Gastroesophageal sphincter (tissue), 3 donors: ENCODE results near the gene DHX8.

Source experiments
- EP300 ChIP-seq: sonication (generic); formaldehyde crosslinking; IDR thresholded peaks from one replicate; pipeline ENCODE4 v1.6.1; 2017; ENCODE audit warnings: antibody characterized with exemption, mild to moderate bottlenecking
- TF ChIP-seq, protein P1 (sequence below), 4 experiments: fragments of 200-600 bp in 2 of 4; fragments of 450-650 bp in 2 of 4; sonication (generic) in 1 of 4; IDR thresholded peaks; one replicate each; pipeline ENCODE4 v1.5.1; 2017 to 2019; ENCODE audit warnings: antibody characterized with exemption in 4 of 4, mild to moderate bottlenecking in 2 of 4, moderate library complexity in 2 of 4

DNA sequence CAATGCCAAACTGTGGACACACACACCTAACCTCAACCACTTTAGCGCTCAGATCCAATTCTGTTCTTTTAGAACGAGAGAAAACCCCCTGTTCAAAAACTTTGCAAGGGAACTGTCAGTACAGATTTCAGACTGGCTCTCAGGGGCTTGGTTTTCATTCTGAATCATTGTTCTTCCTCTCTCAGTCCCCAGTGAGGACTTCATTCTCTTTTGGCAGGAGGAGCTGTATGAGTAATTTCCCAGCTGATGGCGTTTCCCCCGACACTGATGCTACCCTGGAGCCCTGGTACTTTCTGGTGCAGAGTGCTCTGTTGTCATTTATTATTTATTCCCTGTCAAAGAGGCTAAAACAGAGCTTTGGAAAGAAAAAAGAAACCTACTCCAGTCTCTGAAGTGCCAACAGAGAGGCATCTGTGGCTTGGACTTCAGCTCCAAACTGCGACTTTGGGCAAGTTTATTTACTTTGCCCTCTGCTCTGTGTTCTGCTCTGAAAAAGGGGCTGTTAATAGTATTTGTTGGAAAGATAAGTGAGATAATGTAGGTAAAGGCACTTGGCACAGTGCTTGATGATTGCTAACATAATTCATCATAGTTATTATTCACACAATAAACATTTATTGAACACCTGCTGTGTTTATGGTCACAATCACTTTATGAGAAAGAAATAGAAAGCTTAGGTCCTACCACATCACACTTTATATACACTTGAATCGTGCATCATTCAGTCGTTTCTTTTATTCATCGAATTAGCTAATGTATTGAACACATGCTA lies 34.0 kb downstream of the DHX8 start:
- no peak for TF ChIP-seq EP300
- TF ChIP-seq, protein P1, sequence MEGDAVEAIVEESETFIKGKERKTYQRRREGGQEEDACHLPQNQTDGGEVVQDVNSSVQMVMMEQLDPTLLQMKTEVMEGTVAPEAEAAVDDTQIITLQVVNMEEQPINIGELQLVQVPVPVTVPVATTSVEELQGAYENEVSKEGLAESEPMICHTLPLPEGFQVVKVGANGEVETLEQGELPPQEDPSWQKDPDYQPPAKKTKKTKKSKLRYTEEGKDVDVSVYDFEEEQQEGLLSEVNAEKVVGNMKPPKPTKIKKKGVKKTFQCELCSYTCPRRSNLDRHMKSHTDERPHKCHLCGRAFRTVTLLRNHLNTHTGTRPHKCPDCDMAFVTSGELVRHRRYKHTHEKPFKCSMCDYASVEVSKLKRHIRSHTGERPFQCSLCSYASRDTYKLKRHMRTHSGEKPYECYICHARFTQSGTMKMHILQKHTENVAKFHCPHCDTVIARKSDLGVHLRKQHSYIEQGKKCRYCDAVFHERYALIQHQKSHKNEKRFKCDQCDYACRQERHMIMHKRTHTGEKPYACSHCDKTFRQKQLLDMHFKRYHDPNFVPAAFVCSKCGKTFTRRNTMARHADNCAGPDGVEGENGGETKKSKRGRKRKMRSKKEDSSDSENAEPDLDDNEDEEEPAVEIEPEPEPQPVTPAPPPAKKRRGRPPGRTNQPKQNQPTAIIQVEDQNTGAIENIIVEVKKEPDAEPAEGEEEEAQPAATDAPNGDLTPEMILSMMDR (IDR thresholded peaks at IDR 0.05): no peak
